Measurements from ENCODE around the gene USP12.

GRCh38 chr13:27203186-27203585 lies 31.6 kb upstream of the USP12 start:
- TF ChIP-seq TAF1 (IDR thresholded peaks at IDR 0.05; ENCODE audit: borderline replicate concordance, insufficient read depth, low read length) (no peak), SIN3A (IDR thresholded peaks at IDR 0.05; ENCODE audit: borderline replicate concordance, insufficient read depth, low read length) (no peak)
